ENCODE results near the gene AP2S1. TPM values are rescaled to one million over a fixed set of nuclear protein-coding genes. Genes with fewer than 3 reads are reported as not detected.
"Not testable (repeated sequence)": the region's sequence is repeated elsewhere in the genome, so short reads cannot be mapped to it uniquely, and the experiment has no call there.

The AP2S1 gene
- polyA plus RNA-seq, 2 of the 4 experiments (the other 2 are of a cell fraction): 150 to 329 TPM

- no peak for TF ChIP-seq ZSCAN20 (CRISPR knock-in tag; IDR thresholded peaks at IDR 0.05)
- TF ChIP-seq BHLHE40 (IDR thresholded peaks at IDR 0.05; ENCODE audit: low read depth, low read length): no peak
- TF ChIP-seq POLR2AphosphoS2 (conservative IDR thresholded peaks at IDR 0.05; ENCODE audit: low read length): no peak
- TF ChIP-seq CHD2 (IDR thresholded peaks at IDR 0.05; ENCODE audit: low read length, partially characterized antibody): no peak
- no peak for TF ChIP-seq GATA3 (IDR thresholded peaks at IDR 0.05; ENCODE audit: borderline replicate concordance)
- TF ChIP-seq EHF (CRISPR knock-in tag; IDR thresholded peaks at IDR 0.05): no peak
- TF ChIP-seq MAZ (IDR thresholded peaks at IDR 0.05; ENCODE audit: borderline replicate concordance, low read depth, low read length): no peak
- TF ChIP-seq KDM5A (IDR thresholded peaks at IDR 0.05): no peak
- TF ChIP-seq, protein P1, sequence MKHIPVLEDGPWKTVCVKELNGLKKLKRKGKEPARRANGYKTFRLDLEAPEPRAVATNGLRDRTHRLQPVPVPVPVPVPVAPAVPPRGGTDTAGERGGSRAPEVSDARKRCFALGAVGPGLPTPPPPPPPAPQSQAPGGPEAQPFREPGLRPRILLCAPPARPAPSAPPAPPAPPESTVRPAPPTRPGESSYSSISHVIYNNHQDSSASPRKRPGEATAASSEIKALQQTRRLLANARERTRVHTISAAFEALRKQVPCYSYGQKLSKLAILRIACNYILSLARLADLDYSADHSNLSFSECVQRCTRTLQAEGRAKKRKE (CRISPR knock-in tag; IDR thresholded peaks at IDR 0.05; ENCODE audit: low read depth): no peak
- TF ChIP-seq ZFP36 (IDR thresholded peaks at IDR 0.05; ENCODE audit: borderline replicate concordance, partially characterized antibody): no peak
- no peak for TF ChIP-seq RAD21 (conservative IDR thresholded peaks at IDR 0.05 in 1 of 2, IDR thresholded peaks at IDR 0.05 in 1 of 2)
- TF ChIP-seq TFCP2L1 (CRISPR knock-in tag; IDR thresholded peaks at IDR 0.05): no peak
- no peak for TF ChIP-seq MAX (IDR thresholded peaks at IDR 0.05)
- H3K4me3 ChIP-seq: no peak overlapping the region
- H3K4me1 ChIP-seq: peaks cover 42% of the 10 kb centered on the region
- peak overlapping the region in 1 of 2 experiments; percentile 1; a peak in 1 of 6 replicates for H3K27ac ChIP-seq
- WGBS (ENCODE audit: missing lambda C conversion rate): 83% methylated on average over 4 of the region's 4 CpGs
- ATAC-seq: no peak
- H3K4me2 ChIP-seq: no peak overlapping the region
- DNase-seq (ENCODE audit: low read depth in 1 of 2, low spot score in 1 of 2): no peak
- POLR2A ChIA-PET: no interaction called here
- no peaks in the 10 kb centered on the region for H3K9me3 ChIP-seq
- CTCF ChIA-PET: interaction anchor here (1.4 to 2.2 kb wide), 2 partner anchors 118 to 129 kb away, joined by 3 to 13 read pairs; no protein-coding TSS in a partner anchor
- FAIRE-seq: no peak
Observed at GRCh38 chr19:46872967-46873366, 22.3 kb upstream of the AP2S1 start.

DNA sequence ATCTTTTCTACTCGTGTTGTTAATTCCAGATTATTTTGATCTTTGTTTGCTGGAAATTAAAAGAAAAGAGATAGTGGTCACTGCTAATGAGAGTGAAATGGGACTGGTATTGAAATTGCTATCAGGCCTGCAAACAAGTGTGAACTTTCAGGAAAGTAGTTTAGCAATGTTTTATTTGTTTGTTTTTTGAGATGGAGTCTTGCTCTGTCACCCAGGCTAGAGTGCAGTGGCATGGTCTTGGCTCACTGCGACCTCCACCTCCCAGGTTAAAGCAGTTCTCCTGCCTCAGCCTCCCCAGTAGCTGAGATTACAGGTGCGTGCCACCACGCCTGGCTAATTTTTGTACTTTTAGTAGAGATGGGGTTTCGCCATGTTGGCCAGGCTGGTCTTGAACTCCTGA, 20.5 kb upstream of the AP2S1 start:
- WGBS (ENCODE audit: missing lambda C conversion rate): 92% methylated on average over 5 of the region's 5 CpGs
- H3K4me2 ChIP-seq; H3K4me3 ChIP-seq; H3K27ac ChIP-seq; ATAC-seq; H3K9me3 ChIP-seq; DNase-seq (ENCODE audit: low read depth in 1 of 2, low spot score in 1 of 2); POLR2A ChIA-PET: not testable (repeated sequence)
- CTCF ChIA-PET: interaction anchor here (1.0 to 6.4 kb wide), 2 partner anchors 8 to 120 kb away, joined by 3 to 47 read pairs; no protein-coding TSS in a partner anchor
- H3K4me1 ChIP-seq: peaks cover 56% of the 10 kb centered on the region
- peak; percentile 79 for FAIRE-seq

DNA sequence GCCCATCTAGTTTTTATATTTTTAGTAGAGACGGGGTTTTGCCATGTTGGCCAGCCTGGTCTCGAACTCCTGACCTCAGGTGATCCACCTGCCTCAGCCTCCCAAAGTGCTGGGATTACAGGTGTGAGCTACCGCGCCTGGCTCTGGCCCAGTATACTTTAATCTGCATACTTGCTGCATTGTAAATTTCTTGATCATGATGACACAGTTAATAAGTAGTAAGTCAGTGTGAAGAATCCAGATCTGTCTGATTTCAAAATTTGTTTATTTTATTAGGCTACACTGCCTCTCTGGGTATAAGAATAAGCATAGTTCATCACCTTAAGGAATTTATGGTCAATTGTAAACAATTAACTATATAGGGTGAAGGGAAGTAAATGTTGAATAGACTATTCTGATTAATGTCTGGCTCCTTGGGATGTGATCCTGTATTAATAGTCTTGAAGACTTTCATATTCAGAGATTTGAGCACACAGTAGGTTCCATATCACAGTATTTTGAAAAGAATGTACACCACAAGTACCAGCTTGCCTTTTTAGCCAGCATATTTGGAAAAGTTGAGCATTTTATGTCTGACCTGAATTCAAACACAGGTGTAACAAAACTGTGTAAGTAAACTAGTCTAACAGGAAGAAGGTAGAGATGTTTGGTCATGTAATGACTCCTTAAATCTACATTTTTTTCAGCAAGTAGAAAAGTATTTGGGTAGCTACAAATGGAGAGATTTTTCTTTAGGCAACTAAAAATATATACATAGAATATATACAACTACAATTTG, 17.6 kb upstream of the AP2S1 start:
- Histone ChIP-seq H3K4me3 (no peak overlapping the region), H3K4me2 (peak overlapping the region; percentile 75), H3K27ac (peak overlapping the region in 1 of 2 experiments; percentile 81; a peak in 3 of 6 replicates), H3K9me3 (no peaks in the 10 kb centered on the region), H3K4me1 (peaks cover 64% of the 10 kb centered on the region)
- ATAC-seq (no peak), FAIRE-seq (no peak), DNase-seq (ENCODE audit: low read depth in 1 of 2, low spot score in 1 of 2) (no peak)
- CTCF ChIA-PET: interaction anchor here (0.7 to 6.4 kb wide), 6 partner anchors 9 to 145 kb away, joined by 3 to 47 read pairs (median 6); no protein-coding TSS in a partner anchor
- no peak for TF ChIP-seq POLR2AphosphoS2 (conservative IDR thresholded peaks at IDR 0.05; ENCODE audit: low read length)
- no peak for TF ChIP-seq EHF (CRISPR knock-in tag; IDR thresholded peaks at IDR 0.05)
- TF ChIP-seq BHLHE40 (IDR thresholded peaks at IDR 0.05; ENCODE audit: low read depth, low read length): no peak
- TF ChIP-seq TFCP2L1 (CRISPR knock-in tag; IDR thresholded peaks at IDR 0.05): no peak
- TF ChIP-seq KDM1A (IDR thresholded peaks at IDR 0.05; ENCODE audit: low read depth): no peak
- TF ChIP-seq RARB (CRISPR knock-in tag; IDR thresholded peaks at IDR 0.05): no peak
- TF ChIP-seq FOSB (CRISPR knock-in tag; IDR thresholded peaks at IDR 0.05): no peak
- no peak for TF ChIP-seq NFE2L2 (conservative IDR thresholded peaks at IDR 0.05; ENCODE audit: low read length)
- no peak for TF ChIP-seq NR3C1 (IDR thresholded peaks at IDR 0.05)
- no peak for TF ChIP-seq HOXA7 (CRISPR knock-in tag; IDR thresholded peaks at IDR 0.05)
- TF ChIP-seq JUN (IDR thresholded peaks at IDR 0.05): no peak
- TF ChIP-seq NPAS2 (CRISPR knock-in tag; IDR thresholded peaks at IDR 0.05; ENCODE audit: borderline replicate concordance): no peak
- no peak for TF ChIP-seq EP300 (IDR thresholded peaks at IDR 0.05)
- TF ChIP-seq, protein P2, sequence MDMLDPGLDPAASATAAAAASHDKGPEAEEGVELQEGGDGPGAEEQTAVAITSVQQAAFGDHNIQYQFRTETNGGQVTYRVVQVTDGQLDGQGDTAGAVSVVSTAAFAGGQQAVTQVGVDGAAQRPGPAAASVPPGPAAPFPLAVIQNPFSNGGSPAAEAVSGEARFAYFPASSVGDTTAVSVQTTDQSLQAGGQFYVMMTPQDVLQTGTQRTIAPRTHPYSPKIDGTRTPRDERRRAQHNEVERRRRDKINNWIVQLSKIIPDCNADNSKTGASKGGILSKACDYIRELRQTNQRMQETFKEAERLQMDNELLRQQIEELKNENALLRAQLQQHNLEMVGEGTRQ (IDR thresholded peaks at IDR 0.05): no peak
- WGBS (ENCODE audit: missing lambda C conversion rate): 88% methylated on average over 4 of the region's 4 CpGs
- POLR2A ChIA-PET: no interaction called here

All from A549 (cell line).